Measurements from ENCODE around the gene ECT2. TPM values are rescaled to one million over a fixed set of nuclear protein-coding genes. Genes with fewer than 3 reads are reported as not detected.
A peak's percentile ranks its signal among the peaks of the same experiment; 100 is the strongest.
"Not testable (repeated sequence)": the region's sequence is repeated elsewhere in the genome, so short reads cannot be mapped to it uniquely, and the experiment has no call there.

ECT2 gene
- total RNA-seq, 2 donors from 2014 or later: 0.99 to 1.8 TPM

DNA sequence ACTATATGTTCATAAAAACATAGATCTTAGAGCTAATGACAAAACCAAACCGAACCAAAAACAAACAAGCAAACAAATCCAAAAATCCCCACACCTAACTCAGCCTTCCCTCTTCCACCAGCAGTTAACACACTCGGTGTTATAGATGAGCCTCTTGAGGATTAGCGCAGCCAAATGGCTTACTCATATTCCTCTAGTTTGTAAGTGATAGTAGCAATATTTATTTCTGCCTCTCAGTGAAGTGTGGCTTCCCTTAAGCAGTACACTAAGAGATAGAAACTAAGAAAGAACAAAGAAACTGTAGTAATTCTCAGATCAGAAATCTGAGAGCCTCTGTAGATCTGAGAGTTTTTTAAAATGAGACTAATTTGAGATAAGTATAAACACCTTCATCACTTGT, 37.2 kb upstream of the ECT2 start:
- Histone ChIP-seq H3K27ac (no peak overlapping the region), H3K4me3 (no peak overlapping the region), H3K36me3 (replicated peaks in 1 of 2; ENCODE audit: insufficient read depth in 1 of 2, low read depth in 2 of 2) (no peaks in the 10 kb centered on the region), H3K9me3 (no peaks in the 10 kb centered on the region), H3K27me3 (no peaks in the 10 kb centered on the region), H3K4me1 (peaks cover 18% of the 10 kb centered on the region)
- intact Hi-C loops (cut with DNase I): no loop called here
- ATAC-seq: no peak
- no peak for TF ChIP-seq POLR2A (IDR thresholded peaks at IDR 0.05)
- TF ChIP-seq, protein P1, sequence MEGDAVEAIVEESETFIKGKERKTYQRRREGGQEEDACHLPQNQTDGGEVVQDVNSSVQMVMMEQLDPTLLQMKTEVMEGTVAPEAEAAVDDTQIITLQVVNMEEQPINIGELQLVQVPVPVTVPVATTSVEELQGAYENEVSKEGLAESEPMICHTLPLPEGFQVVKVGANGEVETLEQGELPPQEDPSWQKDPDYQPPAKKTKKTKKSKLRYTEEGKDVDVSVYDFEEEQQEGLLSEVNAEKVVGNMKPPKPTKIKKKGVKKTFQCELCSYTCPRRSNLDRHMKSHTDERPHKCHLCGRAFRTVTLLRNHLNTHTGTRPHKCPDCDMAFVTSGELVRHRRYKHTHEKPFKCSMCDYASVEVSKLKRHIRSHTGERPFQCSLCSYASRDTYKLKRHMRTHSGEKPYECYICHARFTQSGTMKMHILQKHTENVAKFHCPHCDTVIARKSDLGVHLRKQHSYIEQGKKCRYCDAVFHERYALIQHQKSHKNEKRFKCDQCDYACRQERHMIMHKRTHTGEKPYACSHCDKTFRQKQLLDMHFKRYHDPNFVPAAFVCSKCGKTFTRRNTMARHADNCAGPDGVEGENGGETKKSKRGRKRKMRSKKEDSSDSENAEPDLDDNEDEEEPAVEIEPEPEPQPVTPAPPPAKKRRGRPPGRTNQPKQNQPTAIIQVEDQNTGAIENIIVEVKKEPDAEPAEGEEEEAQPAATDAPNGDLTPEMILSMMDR (IDR thresholded peaks at IDR 0.05): no peak
- no peak for DNase-seq
- 66 to 72% methylated on average over 3 of the region's 3 CpGs for WGBS, 2 donors

DNA sequence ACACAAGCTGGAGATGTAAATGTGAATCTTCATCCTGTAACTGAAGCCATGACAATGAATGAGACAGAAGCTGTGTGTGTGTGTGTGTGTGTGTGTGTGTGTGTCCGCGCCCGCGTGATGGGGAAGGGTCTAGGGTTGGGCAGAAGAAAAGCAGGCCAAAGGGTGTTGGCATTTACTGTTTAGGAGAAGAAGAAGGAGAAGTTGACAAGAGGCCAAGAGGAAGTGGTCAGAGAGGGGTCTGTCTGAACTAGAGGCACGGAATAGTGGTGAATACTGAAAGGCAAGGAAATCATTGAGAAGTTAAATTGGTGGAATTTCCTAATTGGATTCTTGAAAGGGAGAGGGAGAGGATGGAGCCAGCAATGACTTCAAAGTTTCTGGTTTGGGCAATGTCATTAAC, 34.0 kb upstream of the ECT2 start:
- TF ChIP-seq, protein P1 (IDR thresholded peaks at IDR 0.05): no peak
- TF ChIP-seq POLR2A (IDR thresholded peaks at IDR 0.05): no peak
- Histone ChIP-seq H3K4me3 (no peak overlapping the region), H3K9me3 (no peaks in the 10 kb centered on the region), H3K27ac (no peak overlapping the region), H3K27me3 (no peaks in the 10 kb centered on the region), H3K36me3 (replicated peaks in 1 of 2; ENCODE audit: insufficient read depth in 1 of 2, low read depth in 2 of 2) (no peaks in the 10 kb centered on the region), H3K4me1 (peaks cover 5% of the 10 kb centered on the region)
- WGBS, 2 donors: 55 to 70% methylated on average over 5 of the region's 5 CpGs
- intact Hi-C loops (cut with DNase I): no loop called here
- DNase-seq: peak in 1 of 4 donors; percentile 59
- no peak for ATAC-seq

DNA sequence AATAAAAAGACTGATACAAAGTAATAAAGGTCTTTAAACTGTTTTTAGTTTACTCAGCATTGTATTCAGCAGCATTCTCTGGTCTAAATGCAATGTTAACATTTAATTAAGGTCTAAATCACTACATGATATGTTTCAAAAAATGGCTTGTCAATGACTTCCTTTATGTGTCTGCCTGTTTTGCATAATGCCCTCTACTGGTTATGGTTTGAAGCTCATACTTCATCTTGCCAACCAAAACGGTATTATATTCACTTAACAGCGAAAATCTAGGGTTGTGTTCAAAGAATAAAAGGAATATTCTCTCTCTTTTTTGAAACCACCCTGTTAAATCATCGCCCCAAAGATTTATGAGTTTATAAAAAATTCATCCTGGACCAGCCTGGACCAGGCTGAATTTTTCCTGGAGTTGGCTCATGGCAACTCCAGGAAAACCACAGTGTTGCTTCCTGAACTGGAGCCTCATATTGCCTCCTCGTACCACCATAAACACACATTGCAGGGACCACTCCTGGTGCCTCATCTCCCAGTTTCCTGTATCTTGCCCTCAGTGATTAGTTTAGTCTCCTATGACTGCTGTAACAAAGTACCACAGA, 32.9 kb upstream of the ECT2 start:
- intact Hi-C loops (cut with DNase I): no loop called here
- Histone ChIP-seq H3K4me3 (no peak overlapping the region), H3K4me1 (no peaks in the 10 kb centered on the region), H3K36me3 (replicated peaks in 1 of 2; ENCODE audit: insufficient read depth in 1 of 2, low read depth in 2 of 2) (no peaks in the 10 kb centered on the region), H3K27ac (no peak overlapping the region), H3K9me3 (no peaks in the 10 kb centered on the region), H3K27me3 (no peaks in the 10 kb centered on the region)
- 59 to 64% methylated on average over 4 of the region's 4 CpGs for WGBS, 2 donors
- DNase-seq (no peak), ATAC-seq (no peak)
- TF ChIP-seq, protein P1 (IDR thresholded peaks at IDR 0.05): peak in 3 of 7 experiments; percentile 12 to 20 (median 13)
- TF ChIP-seq POLR2A (IDR thresholded peaks at IDR 0.05): no peak

DNA sequence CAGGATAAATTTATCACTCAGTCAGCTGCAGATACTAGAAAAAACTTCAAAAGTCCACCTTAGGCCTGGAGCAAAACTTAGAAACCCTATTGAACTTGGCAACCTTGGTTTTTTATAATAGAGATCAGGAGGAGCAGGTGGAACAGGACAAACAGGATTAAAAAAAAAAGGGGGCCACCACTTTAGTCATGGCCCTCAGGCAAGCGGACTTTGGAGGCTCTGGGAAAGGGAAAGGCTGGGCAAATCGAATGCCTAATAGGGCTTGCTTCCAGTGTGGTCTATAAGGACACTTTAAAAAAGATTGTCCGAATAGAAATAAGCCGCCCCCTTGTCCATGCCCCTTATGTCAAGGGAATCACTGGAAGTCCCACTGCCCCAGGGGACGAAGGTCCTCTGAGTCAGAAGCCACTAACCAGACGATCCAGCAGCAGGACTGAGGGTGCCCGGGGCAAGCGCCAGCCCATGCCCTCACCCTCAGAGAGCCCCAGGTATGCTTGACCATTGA, 27.9 kb upstream of the ECT2 start:
- H3K36me3 ChIP-seq (replicated peaks in 1 of 2; ENCODE audit: insufficient read depth in 1 of 2, low read depth in 2 of 2); ATAC-seq; H3K27me3 ChIP-seq; DNase-seq; H3K9me3 ChIP-seq; H3K27ac ChIP-seq; H3K4me1 ChIP-seq; H3K4me3 ChIP-seq; intact Hi-C loops (cut with DNase I): not testable (repeated sequence)
- 49 to 66% methylated on average over 4 to 8 of the region's 8 CpGs for WGBS, 2 donors

DNA sequence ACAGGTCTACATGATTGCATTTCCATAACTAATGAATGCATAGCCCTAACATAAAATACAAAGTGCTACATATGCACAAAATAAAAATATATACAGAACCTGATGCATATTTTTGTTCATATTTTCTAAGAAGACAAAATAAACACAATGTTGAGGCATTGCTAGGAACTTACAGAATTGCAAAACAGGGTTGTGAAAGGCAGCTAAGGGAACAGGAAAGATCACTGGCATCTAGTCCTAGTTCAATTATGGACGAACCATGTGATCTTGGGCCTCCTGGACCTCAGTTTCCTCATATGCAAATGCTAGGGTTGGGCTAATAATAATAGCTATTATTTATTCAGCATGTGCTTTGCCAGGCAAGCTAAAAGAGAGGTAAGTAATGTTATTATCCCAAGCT, 24.1 kb upstream of the ECT2 start:
- Histone ChIP-seq H3K4me1 (no peaks in the 10 kb centered on the region), H3K4me3 (no peak overlapping the region), H3K9me3 (no peaks in the 10 kb centered on the region), H3K27ac (no peak overlapping the region), H3K36me3 (replicated peaks in 1 of 2; ENCODE audit: insufficient read depth in 1 of 2, low read depth in 2 of 2) (no peaks in the 10 kb centered on the region), H3K27me3 (no peaks in the 10 kb centered on the region)
- no peak for ATAC-seq
- 56 to 63% methylated on average over 1 of the region's 1 CpG for WGBS, 2 donors
- TF ChIP-seq, protein P1 (IDR thresholded peaks at IDR 0.05): no peak
- no peak for TF ChIP-seq POLR2A (IDR thresholded peaks at IDR 0.05)
- no peak for DNase-seq
- intact Hi-C loops (cut with DNase I): no loop called here
